H4 (cell line): ENCODE results near the gene CSTF3. TPM values are rescaled to one million over a fixed set of nuclear protein-coding genes. Genes with fewer than 3 reads are reported as not detected.

Experiments
- DNase-seq: peaks from one replicate; pipeline ENCODE4 v3.0.0-alpha.2; 2015; ENCODE audit warnings: low spot score
- total RNA-seq: library from RNA; depleted of rRNA; stranded (reverse); fragments of >200 nt; shearing (Covaris generic); gene quantifications from 2 replicates; pipeline ENCODE4 v1.2.3, GENCODE V29; 2014; rRNA removed

The CSTF3 gene
- total RNA-seq, 1 experiment from 2014 or later = 35.1 TPM

- no peak for DNase-seq
Measured at GRCh38 chr11:33040862-33041453, 120.3 kb downstream of the CSTF3 start.

- no peak for DNase-seq
Measured at GRCh38 chr11:33040033-33040861, 121.0 kb downstream of the CSTF3 start.

GRCh38 chr11:33039274-33040032, 121.8 kb downstream of the CSTF3 start, which contains the start of gene TCP11L1:
Gene TCP11L1 (plus strand): TSS chr11:33039572. CDS start chr11:33043774, 4,202 bp downstream.
- DNase-seq = peak; percentile 91

GRCh38 chr11:33035011-33035410, 126.3 kb downstream of the CSTF3 start:
- DNase-seq = no peak

Other genes with a start within 250 kb of the CSTF3 start
- gene DEPDC7, start 145.6 kb downstream of the CSTF3 start, total RNA-seq = 6.0 and 6.9 TPM in 2 replicates
- 10.6 and 12.5 TPM in 2 replicates for gene TCP11L1, start 121.9 kb downstream of the CSTF3 start, total RNA-seq
- gene HIPK3, start 95.9 kb upstream of the CSTF3 start, total RNA-seq = 36.5 and 37.5 TPM in 2 replicates
- 1.2 and 2.0 TPM in 2 replicates for gene KIAA1549L, start 214.6 kb upstream of the CSTF3 start, total RNA-seq